ENCODE results near the gene EBLN2.

Gene EBLN2

DNA sequence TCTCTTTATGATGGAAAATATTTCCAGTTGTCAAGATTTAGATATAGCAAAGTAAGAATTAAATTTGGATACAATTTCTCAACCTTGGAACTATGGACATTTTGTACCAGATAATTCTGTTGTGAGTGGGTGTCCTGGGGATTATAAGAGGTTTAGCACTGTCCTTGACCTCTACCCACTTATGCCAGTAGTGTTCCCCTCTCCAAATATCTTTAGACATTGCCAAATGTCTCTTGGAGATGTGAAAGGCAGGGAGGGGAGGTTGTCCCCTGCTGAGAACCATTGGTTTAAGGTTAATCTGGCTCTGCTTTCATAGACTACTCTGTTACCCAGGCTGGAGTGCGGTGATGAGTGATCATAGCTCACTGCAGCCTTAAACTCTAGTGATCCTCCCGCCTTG lies at the start of gene EBLN2:
Gene EBLN2, plus strand, starts transcription at position 244 of the 400 bp plus-strand sequence. CDS start 423 bp downstream, outside the sequence.
- no peak for DNase-seq

DNA sequence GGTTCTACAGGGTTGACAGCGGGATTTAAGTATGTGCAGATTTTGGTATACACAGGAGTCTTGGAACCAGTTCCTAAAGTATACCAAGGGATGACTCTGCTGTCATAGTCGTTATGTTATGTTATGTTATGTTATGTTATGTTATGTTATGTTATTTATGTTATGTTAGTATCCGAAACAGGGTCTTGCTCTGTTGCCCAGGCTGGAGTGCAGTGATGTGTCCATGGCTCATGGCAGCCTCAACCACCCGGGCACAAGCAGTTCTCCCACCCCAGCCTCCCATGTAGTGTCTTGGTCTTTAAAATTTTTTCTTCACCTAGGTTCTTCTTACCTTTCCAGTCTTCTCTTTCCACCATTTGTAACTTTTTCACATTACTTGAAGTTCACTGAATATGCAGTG lies 43.2 kb upstream of the EBLN2 start:
- no peak for DNase-seq

DNA sequence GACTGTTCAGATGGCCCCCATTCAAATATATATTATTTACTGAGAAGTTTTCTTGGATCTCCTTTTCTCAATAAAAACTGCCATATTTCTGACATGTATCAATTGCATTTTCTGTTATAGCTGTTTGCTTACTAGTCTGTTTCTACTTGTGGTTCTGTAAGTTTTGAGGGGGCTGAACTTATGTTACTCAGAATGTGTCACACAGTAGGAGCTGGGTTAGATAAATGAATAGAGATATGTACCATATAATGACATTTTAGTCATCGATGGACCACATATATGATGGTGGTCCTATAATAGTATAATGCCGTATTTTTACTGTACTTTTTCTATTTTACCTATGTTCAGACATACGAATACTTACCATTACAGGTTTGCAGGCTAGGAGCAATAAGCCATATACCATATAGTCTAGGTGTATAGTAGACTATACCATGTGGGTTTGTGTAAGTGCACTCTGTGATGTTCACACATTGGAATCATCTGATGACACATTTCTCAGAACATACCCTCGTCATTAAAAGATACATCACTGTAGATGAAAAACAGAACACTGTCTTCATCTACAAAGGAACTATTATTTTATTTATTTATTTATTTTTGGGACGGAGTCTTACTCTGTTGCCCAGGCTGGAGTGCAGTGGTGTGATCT lies 42.5 kb upstream of the EBLN2 start:
- DNase-seq, result no peak

DNA sequence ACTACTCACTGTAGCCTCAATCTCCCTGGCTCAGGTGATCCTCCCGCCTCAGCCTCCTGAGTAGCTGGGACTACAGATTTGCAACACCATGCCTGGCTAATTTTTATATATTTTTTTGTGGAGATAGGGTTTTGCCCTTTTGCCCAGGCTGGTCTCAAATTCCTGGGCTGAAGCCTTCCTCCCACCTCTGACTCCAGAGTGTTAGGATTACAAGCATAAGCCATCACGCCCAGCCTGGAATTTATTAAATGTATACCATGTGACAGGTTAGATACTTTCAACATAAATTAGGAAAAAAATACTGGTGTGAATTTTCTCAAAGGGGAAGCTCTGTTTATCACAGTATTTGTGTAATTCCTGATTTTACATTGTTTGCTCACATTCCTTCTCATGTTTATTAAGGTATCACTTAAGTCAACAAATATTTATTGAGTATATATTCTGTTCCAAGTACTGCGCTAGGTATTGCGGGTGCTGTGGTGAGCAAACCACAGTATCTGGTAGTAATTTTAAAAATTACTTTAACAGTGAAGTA lies 40.1 kb upstream of the EBLN2 start:
- DNase-seq, result no peak

DNA sequence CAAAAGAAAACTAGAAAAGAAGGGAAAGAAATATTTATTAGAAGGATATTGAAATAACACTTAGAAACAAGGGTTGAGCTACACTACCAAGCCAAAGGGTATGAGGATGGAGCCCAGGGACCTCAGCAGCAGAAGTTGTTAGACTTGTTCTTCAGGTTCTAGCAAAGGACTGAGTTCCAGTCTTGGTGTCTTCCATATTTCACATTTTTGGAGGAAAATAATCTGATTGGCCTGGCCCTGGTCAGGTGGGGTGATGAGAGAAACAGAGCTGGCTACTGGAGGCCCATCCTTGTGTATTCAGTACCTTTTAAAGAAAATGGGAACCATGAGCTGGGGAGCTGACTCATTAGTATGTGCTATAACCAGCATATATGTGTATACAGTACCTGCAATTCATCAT lies 36.6 kb upstream of the EBLN2 start:
- DNase-seq, result no peak

DNA sequence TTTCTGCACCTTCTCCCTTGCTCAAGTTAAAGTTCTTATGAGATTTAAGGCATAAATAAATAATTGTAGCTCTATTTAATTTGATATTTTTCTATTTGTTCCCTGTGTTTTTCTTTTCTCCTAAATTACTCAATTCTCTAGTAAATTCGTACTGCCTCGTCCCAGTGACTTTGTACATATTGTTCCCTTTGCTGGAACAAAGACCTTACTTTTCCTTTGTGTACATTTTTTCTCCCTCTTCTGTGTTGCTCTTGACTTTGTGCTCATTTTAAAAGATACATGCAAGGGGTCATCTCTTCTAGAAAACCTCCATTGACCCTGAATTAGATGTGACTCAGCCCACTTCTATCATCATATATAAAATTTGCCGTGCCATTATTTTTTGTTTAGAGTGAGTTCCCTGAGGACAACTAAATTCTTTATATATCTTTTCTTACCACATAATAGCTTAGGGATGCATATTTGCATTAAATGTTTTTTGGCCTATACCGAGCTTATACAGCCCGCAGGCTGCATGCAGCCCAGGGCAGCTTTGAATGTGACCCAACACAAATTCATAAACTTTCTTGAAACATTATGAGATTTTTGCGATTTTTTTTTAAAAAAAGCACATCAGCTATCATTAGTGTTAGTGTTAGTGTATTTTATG lies 35.2 kb upstream of the EBLN2 start:
- no peak for DNase-seq

DNA sequence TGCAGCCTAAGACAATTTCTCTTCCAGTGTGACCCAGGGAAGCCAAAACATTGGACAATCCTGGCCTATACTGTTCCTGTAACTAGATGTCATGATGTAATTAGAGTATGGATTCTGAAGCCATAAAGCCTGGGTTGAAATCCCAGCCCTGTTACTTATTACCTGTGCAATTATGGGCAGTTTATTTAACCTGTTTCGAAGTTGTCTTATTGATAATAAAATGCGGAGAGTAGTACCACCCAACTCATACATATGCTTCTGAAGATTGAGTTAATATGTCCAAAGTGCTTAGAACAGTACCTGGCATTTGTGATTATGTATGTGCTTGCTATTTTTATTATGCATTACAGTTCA lies 34.7 kb upstream of the EBLN2 start:
- no peak for DNase-seq

DNA sequence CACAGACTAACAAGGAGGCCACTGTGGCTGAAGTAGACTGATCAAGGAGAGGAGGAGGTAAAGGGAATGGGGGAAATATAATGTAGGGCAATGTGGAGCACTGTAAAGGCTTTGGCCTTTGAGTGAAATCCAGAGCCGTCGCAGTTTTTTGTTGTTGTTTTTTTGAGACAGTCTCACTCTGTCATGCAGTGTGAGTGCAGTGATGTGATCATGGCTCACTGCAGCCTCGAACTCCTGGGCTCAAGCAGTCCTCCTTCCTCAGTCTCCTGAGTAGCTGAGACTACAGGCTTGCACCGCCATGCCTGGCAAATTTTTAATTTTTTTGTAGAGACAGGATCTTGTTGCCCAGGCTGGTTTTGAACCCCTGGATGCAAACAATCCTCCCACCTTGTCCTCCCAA lies 32.7 kb upstream of the EBLN2 start:
- DNase-seq, result no peak

DNA sequence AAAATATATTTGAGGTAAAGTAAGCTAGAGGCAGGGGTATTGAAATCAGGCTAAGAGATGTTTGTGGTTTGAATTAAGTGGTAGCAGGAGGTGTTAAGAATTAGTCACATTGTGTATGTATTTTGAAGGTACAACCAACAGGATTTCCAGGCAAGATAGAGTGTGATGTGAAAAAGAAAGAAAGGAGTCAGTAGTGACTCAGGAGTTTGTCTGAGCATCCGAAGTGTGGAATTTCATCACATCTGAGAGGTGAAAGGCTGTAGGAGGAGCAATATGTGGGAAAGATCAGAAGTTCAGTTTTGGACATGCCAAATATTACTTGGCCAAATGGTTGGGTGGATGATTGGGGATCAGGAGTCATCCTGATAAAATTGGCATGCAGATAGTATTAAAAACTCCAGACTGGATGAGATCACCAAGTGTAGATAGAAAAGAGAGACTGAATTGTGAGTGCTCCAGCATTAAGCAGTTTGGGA lies 32.1 kb upstream of the EBLN2 start:
- peak; percentile 95 for DNase-seq

DNA sequence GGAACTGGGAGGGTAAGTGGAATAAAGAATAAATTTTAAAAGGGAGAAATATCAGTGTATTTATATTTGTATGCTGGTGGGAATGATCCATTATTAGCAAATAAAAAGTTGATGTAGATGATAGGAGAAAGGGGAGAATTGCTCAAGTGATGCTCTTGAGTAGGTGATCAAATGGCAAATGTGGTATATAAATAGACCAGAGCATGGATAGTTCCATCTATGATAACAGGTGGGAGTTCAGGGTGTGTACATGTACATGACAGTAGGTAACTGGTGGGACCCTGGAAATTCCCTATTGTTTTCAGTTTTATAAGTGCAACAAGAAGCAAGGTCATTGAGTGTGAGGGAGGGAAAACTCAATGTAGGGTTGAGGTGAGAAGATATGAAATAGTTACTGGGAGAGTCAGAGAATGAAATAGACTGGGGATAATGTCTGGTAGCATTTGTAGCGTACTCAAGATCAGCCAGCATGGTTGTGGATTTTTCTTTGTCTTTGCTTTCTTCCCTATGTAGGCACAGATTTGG lies 31.3 kb upstream of the EBLN2 start:
- no peak for DNase-seq

DNA sequence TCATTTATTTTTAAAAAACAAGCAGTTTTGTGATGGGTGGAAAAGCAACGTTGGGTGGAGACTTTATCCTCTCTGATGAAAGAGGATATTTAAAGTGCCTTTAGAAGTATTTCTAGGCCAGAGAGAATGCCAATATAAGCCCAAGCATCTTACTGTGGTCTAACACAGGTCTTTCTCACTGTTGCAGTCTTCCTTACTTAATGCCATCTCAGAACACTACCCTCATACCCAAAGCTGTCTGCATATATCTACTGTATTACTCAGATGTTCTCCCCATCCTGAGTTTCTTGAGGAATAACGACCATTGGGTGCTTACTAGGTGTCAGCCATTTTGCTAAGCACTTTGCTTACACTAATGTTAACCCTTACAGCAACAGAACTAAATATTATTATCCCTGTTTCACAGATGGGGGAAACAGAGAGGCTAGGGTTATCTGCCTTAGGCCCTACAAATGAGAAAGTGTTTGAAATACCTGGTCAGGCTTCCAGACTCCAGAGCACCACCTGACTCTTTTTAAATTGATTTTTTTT lies 29.8 kb upstream of the EBLN2 start:
- DNase-seq, result no peak

DNA sequence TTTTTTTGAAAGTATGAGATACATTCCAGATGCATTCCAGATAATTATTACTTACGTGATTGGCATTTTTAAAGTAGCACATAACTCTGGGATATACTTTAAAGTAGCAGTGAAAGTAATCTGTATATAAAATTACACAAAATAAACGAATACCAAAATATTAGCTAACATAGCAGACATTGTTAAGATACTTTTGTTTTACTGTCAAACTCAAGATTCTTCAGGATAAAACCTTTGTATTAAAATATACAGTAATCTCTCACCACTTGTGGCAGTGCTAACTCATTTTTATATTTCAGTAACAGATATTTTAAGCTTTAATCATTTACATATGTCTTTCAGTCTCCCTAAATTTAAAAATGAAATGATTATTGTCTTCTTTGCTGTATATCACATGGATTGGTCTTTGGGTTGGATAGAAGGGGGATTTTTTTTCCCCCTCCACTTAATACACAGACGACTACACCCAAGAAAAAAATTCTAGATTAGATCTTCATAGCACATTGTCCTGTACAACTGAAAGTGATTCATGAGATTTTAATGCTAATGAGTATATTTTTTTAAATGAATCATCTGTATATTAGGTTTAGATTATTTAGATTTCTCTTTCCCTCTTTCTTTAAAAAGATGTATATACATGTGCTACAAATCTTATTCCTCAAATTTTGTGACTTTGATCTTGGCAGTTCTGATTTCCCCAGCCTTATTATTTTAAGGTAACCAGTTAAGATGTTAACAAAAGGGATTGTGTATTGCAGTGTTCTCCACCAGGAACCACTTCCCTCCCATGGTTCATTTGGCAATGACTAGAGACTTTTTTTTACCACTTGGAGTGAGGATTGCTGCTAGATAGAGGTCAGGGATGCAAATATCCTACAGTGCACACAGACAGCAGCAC lies 24.5 kb upstream of the EBLN2 start:
- peak; percentile 72 for DNase-seq

DNA sequence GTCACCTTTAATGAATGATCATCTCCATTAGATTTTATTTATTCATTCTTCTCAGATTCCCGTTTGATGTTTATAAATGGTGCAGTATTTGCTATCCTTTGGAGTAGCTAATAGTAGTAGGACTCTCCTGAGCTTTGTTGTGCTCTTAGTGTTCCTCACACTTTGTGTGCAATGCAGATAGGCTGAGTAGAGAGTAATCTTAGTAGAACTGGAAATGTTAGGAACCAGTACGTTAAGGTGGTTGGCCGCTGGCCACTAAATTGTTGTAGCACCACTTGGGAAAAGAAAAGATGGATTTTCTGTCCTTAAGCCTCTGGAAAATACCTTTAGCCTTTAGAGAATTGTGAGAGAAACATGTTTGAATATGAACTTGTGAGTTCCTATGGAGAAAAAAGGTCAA lies 19.9 kb upstream of the EBLN2 start:
- DNase-seq, result no peak

DNA sequence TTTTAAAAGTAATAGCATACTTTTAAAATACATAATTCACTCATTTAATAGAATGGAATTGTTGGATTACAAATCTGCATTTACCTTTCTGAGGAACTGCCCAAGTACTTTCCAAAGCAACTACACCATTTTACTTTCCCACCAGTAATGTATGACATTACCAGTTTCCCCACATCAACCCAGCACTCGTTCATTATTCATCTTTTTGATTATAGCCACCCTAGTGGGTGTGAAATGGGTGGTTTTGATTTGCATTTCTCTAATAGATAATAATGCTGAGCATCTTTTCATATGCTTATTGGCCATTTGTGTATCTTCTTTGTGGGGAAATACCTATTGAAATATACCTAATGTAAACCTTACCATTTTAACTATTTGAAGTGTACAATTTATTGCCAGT lies 18.0 kb upstream of the EBLN2 start:
- DNase-seq, result no peak

DNA sequence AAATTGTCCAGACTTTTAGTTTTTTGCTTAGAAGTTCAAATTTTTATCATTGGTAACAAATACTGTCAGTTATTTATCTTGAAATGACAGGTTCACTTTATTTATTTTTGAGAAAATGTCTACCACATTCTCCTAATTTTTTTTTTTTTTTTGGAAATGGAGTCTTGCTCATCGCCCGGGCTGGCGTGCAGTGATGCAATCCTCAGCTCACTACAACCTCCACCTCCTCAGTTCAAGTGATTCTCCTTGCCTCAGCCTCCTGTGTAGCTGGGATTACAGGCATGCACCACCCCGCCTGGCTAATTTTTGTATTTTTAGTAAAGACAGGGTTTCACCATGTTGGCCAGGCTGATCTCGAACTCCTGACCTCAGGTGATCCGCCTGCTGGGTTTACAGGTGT lies 16.1 kb upstream of the EBLN2 start:
- DNase-seq, result no peak

DNA sequence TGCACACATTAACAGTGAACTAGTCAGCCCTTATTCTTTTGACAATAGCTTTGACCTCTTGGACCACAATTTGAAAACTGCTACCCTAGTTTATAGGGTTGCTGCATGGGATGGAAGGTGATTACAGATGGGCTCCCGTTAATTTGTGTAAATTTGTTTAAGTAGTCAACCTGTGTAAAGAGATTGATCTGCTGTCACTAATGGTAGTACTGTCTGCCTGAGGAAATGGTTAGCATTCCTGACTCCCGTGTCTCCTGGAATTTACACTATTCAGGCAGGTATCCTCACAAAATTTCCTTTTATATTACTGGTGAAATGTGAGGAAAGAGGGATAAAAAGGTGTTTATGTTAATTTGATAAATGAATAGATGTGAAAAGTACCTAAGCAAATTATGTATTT lies 15.3 kb upstream of the EBLN2 start:
- DNase-seq, result no peak

DNA sequence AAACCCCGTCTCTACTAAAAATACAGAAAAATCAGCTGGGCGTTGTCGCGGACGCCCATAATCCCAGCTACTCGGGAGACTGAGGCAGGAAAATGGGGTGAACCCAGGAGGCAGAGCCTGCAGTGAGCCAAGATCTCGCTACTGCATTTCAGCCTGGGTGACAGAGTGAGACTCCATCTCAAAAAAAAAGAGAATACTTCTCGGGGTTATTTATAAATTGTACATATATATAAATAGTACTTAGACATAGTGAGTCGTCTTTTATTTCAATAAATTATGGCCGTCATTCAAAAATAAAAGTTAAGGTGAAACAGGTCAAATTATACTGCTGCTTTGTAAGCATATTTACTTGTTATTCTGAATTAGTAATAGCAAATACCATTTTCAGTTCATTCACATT lies 12.1 kb upstream of the EBLN2 start:
- DNase-seq, result no peak

DNA sequence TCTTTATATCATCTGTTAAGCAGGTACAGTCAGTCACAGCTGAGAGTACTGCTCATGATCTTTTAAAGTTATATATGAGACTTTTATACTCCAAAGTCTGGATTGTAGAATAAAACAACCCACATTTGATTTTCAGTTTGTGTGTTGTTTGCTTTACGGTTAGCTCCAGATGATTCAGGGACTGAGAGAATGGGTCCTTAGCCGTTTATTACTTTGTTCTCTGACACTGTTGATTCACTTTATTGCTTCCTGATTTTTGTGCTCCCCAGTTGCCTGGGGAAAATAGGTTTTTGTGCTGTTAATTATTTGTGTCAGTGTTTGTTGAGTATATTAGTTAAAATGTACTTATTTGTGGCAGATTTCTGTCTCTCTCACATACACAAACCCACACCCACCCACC lies 8.6 kb upstream of the EBLN2 start:
- DNase-seq, result peak; percentile 31

DNA sequence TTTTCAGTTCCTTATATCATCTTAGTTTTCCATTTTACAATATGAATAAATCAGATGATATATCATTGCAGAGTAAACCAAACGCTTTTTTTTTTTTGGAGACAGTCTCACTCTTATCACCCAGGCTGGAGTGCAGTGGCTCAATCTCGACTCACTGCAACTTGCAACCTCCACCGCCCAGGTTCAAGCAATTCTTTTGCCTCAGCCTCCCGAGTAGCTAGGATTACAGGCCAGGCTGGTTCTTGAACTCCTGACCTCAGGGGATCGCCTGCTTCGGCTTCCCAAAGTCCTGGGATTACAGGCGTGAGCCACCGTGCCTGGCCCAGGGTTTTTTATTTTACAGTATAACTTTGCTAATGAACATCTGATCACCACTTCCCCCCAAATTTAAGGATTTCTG lies 5.9 kb upstream of the EBLN2 start:
- no peak for DNase-seq

DNA sequence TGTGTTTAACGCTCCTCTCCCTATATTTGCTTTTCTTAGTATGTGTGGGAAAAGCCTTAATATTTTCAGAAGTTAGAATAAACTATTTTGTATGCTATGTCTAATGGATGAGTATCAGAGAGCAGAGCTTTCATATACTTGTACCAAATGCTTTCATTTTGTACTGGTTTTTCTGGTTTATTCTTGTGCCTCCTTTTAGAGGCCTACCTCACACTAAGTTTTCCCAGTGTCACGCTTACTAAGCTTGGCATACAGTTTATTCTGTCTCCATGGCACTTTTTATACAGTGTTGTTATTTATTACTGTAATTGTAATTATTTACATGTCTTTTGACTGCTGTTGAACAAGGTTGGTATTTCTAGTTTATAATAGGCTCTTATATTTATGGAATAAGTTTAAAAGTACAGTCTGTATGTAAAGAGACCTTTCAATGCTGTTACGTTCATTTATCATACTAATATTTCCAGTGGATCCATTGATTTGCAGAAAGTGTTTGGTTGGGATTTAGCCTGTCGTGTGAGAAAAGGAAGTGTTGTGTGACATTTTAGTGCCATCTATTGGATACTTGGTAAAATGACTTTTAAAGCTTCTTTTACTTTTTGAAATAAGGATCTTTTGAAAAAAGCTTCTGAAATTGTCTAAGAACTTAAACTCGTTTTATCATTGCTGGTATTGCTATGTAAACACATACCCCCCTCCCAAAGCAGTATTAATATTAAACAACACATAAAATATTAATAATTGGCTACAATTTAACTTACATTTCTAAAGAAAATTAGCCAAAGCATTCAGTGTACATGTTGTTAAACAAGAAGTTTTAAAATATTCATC lies 5.2 kb upstream of the EBLN2 start:
- DNase-seq, result peak; percentile 58

DNA sequence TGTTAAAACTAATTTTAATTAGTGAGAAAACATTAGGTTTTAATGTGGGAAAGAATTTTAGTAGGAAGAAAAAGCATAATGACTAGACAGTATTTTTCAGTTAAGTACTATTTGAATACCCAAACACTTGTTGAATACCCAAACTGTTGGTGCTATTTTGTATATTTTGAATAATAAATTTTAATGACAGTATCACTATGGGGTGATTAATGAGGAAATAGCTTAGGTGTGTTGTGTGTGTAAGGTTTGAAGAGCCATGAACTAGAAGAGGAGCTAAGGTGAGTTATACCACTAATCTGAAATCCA lies 4.7 kb upstream of the EBLN2 start:
- DNase-seq, result no peak

DNA sequence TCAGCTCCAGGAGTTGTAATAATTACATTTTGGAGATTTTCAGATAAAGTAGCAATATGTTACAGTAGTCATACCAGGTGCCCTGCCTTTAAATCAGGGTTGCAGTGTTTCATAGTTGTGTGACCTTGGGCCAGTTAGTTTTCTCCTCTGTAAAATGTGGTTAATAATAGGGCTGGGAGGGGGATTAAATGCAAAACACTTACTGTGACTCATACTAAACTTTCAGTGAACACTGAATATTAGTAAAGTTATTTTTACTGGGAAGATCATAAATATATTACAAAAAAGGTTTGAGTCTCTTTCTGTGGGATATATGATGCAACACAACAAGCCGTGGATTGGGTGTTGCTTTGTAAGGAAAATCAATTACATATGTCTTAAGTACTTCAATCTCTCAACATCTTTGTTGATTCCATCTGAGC lies 1.1 kb upstream of the EBLN2 start:
- DNase-seq, result peak; percentile 50

All from EL (cell line).